HTR-8/SVneo (cell line): ENCODE results near the gene DHRSX.
"Not testable (repeated sequence)": the region's sequence is repeated elsewhere in the genome, so short reads cannot be mapped to it uniquely, and the experiment has no call there.

Source experiments
- DNase-seq: peaks from one replicate; pipeline ENCODE4 v3.0.0; 2011; ENCODE audit warnings: low spot score, mixed read lengths; ENCODE audit not compliant: insufficient read length
- FAIRE-seq: peaks from 2 replicates; lab custom pipeline; 2011; peaks lifted over from hg19 to GRCh38; lab: Jason Lieb, UNC

The DHRSX gene

GRCh38 chrX:2406891-2407518 is 93.8 kb downstream of the DHRSX start:
- DNase-seq = no peak
- FAIRE-seq = no peak

GRCh38 chrX:2404776-2405175 is 96.0 kb downstream of the DHRSX start:
- FAIRE-seq (no peak), DNase-seq (no peak)

- no peak for FAIRE-seq
These were observed 98.5 kb downstream of the DHRSX start for GRCh38 chrX:2402361-2402690.

GRCh38 chrX:2401590-2402360 is 99.0 kb downstream of the DHRSX start:
- FAIRE-seq (no peak), DNase-seq (no peak)

More at GRCh38 chrX:2402361-2402690, 98.5 kb downstream of the DHRSX start:
- DNase-seq = no peak

- DNase-seq (no peak), FAIRE-seq (no peak)
These were observed 99.6 kb downstream of the DHRSX start for GRCh38 chrX:2401201-2401589.

GRCh38 chrX:2398064-2398656 is 102.6 kb downstream of the DHRSX start:
- FAIRE-seq (peak; percentile 78), DNase-seq (peak; percentile 54)

GRCh38 chrX:2397229-2398063 is 103.3 kb downstream of the DHRSX start:
- FAIRE-seq (no peak), DNase-seq (no peak)

- DNase-seq (no peak), FAIRE-seq (no peak)
These were observed 105.3 kb downstream of the DHRSX start for GRCh38 chrX:2395261-2395992.

GRCh38 chrX:2391869-2392606 is 108.7 kb downstream of the DHRSX start:
- DNase-seq (peak; percentile 91), FAIRE-seq (peak; percentile 98)

- DNase-seq = no peak
- FAIRE-seq = peak; percentile 62
These were observed 110.0 kb downstream of the DHRSX start for GRCh38 chrX:2390754-2391153.

GRCh38 chrX:2389731-2390130 is 111.0 kb downstream of the DHRSX start:
- DNase-seq, FAIRE-seq: not testable (repeated sequence)

GRCh38 chrX:2389324-2389723 is 111.5 kb downstream of the DHRSX start:
- no peak for DNase-seq
- no peak for FAIRE-seq

GRCh38 chrX:2388669-2389068 is 112.1 kb downstream of the DHRSX start:
- FAIRE-seq (no peak), DNase-seq (no peak)

- FAIRE-seq (no peak), DNase-seq (no peak)
These were observed 113.0 kb downstream of the DHRSX start for GRCh38 chrX:2387614-2388239.

- no peak for FAIRE-seq
- DNase-seq = peak; percentile 22
These were observed 115.6 kb downstream of the DHRSX start for GRCh38 chrX:2385224-2385623.

- no peak for DNase-seq
- FAIRE-seq = no peak
These were observed 116.3 kb downstream of the DHRSX start for GRCh38 chrX:2384486-2384885.

- FAIRE-seq (no peak), DNase-seq (no peak)
These were observed 117.0 kb downstream of the DHRSX start for GRCh38 chrX:2383735-2384134.

GRCh38 chrX:2383144-2383543 is 117.6 kb downstream of the DHRSX start:
- no peak for FAIRE-seq

More at GRCh38 chrX:2383144-2383543, 117.6 kb downstream of the DHRSX start:
- DNase-seq = no peak
